ENCODE measurements around the gene TM7SF2.

TM7SF2 gene

DNA sequence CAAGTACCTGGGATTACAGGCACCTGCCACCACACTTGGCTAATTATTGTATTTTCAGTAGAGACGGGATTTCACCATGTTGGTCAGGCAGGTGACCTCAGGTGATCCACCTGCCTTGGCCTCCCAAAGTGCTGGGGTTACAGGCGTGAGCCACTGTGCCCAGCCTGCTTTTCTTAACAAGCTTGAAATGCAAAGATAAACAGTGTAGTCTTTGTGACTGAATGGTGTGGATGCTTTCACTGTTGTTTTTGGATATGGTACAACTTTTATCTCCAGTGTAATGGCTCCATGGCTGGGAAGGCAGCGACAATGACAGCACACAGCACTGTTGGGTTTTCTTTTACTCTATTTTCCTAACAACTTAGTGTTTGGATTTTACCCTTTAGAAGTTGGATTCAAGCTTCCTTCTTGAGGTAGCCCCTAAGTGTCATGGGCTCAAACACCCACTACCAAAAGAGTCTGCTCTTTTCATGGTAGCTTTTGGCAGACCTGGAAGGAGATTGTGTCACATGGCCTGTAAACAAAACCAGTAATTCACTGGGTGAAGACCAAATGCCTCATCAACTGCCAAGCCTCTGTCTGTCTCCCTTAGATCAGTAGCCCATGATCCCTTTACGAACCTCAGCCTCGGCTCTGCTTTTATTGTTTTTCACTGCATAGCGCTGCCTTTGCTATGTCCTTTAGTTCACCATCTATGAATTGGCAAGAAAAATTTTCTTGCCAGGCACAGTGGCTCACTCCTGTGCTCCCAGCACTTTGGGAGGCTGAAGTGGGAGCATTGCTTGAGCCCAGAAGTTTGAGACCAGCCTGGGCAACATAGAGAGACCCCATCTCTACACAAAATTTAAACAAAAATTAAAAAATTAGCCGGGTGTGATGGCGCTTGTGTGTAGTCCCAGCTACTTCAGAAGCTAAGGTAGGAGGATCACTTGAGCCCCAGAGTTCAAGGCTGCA, 9.3 kb upstream of the TM7SF2 start:
- DNase-seq (ENCODE audit: low spot score) = no peak
- Mint-ChIP-seq H3K4me3 (no peak overlapping the region), H3K9me3 (no peaks in the 10 kb centered on the region), H3K36me3 (ENCODE audit: low read depth) (peaks cover 16% of the 10 kb centered on the region), H3K27me3 (ENCODE audit: low read depth) (no peaks in the 10 kb centered on the region), H3K4me1 (ENCODE audit: low read depth) (peaks cover 11% of the 10 kb centered on the region), H3K27ac (no peak overlapping the region)

DNA sequence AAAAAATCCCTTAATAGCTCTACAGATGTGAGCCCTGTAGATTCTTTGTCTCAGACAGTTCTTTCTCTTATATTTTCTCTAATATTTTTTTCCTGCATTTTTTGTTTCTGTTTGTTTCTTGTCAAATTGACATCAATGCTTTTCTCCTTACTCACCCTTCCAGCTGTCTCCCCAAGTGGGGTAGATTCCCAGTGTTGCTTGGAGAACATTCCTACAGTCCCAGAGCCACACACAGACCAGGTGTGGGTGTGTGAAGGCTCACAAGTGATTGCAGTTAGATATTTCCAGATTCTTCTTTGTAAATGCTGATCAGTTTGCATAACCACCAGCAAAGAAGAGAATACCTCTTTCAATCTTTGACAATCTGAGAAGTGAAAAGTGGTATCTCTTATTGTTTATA, 8.2 kb upstream of the TM7SF2 start:
- no peaks in the 10 kb centered on the region for H3K9me3 Mint-ChIP-seq
- H3K4me1 Mint-ChIP-seq (ENCODE audit: low read depth) = peaks cover 7% of the 10 kb centered on the region
- no peak for DNase-seq (ENCODE audit: low spot score)
- peaks cover 14% of the 10 kb centered on the region for H3K36me3 Mint-ChIP-seq (ENCODE audit: low read depth)
- no peak overlapping the region for H3K27ac Mint-ChIP-seq
- no peak overlapping the region for H3K4me3 Mint-ChIP-seq
- H3K27me3 Mint-ChIP-seq (ENCODE audit: low read depth) = no peaks in the 10 kb centered on the region

- H3K27ac Mint-ChIP-seq = no peak overlapping the region
- H3K9me3 Mint-ChIP-seq = no peaks in the 10 kb centered on the region
- no peak overlapping the region for H3K4me3 Mint-ChIP-seq
- DNase-seq (ENCODE audit: low spot score) = no peak
- peaks cover 12% of the 10 kb centered on the region for H3K36me3 Mint-ChIP-seq (ENCODE audit: low read depth)
- H3K27me3 Mint-ChIP-seq (ENCODE audit: low read depth) = no peaks in the 10 kb centered on the region
- peaks cover 4% of the 10 kb centered on the region for H3K4me1 Mint-ChIP-seq (ENCODE audit: low read depth)
These were observed 7.0 kb upstream of the TM7SF2 start for GRCh38 chr11:65104628-65105027.

DNA sequence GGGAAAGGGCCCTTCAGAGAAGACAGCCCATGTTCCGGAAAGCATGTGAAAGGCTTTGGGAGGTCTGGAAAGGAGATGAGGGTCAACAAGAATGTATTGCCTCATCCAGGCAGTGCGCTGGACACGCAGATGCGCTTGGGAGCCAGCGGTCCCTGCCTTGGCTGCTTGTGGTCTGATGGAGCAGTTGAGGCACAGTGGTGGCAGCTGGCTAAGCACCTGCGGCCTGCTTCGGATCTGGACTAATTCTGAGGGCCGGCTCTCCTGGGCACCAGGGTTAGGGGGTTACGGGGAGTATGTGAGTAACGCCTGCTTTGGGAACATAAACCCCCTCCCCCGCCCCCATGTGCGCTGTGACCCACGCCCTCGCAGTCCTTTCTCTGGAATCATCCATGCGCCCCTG, 4.6 kb upstream of the TM7SF2 start:
- Mint-ChIP-seq H3K27ac (no peak overlapping the region), H3K9me3 (no peaks in the 10 kb centered on the region), H3K4me3 (no peak overlapping the region), H3K27me3 (ENCODE audit: low read depth) (no peaks in the 10 kb centered on the region), H3K4me1 (ENCODE audit: low read depth) (peaks cover 15% of the 10 kb centered on the region), H3K36me3 (ENCODE audit: low read depth) (peaks cover 14% of the 10 kb centered on the region)
- DNase-seq (ENCODE audit: low spot score) = no peak

DNA sequence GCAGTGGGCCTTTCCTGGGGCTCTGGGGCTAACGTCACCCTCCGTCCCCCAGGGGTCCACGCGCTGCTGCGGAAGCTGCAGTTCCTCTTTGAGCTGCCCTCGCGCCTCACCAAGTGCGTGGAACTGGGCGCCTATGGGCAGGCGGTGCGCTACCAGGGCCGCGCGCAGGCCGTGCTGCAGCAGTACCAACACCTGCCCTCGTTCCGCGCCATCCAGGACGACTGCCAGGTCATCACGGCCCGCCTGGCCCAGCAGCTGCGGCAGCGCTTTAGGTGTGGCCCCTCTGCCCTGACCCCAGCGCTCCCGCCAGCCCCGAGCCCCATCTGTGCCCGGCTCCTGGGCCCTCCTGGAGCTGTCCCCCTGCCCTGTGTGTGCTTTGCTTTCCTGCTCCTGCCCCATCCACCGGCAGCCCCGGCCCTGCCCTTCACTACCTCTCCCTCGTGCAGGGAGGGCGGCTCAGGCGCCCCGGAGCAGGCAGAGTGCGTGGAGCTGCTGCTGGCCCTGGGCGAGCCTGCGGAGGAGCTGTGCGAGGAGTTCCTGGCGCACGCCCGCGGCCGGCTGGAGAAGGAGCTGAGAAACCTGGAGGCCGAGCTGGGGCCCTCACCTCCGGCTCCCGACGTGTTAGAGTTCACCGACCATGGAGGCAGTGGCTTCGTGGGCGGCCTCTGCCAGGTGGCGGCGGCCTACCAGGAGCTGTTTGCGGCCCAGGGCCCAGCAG, 3.8 kb upstream of the TM7SF2 start:
- peaks cover 14% of the 10 kb centered on the region for H3K36me3 Mint-ChIP-seq (ENCODE audit: low read depth)
- peaks cover 15% of the 10 kb centered on the region for H3K4me1 Mint-ChIP-seq (ENCODE audit: low read depth)
- H3K9me3 Mint-ChIP-seq = no peaks in the 10 kb centered on the region
- no peak overlapping the region for H3K27ac Mint-ChIP-seq
- no peaks in the 10 kb centered on the region for H3K27me3 Mint-ChIP-seq (ENCODE audit: low read depth)
- no peak overlapping the region for H3K4me3 Mint-ChIP-seq
- no peak for DNase-seq (ENCODE audit: low spot score)

GRCh38 chr11:65108469-65109123, 3.1 kb upstream of the TM7SF2 start:
- Mint-ChIP-seq H3K36me3 (ENCODE audit: low read depth) (peaks cover 14% of the 10 kb centered on the region), H3K27ac (no peak overlapping the region), H3K4me1 (ENCODE audit: low read depth) (peaks cover 22% of the 10 kb centered on the region), H3K4me3 (no peak overlapping the region), H3K27me3 (ENCODE audit: low read depth) (no peaks in the 10 kb centered on the region), H3K9me3 (no peaks in the 10 kb centered on the region)
- no peak for DNase-seq (ENCODE audit: low spot score)

DNA sequence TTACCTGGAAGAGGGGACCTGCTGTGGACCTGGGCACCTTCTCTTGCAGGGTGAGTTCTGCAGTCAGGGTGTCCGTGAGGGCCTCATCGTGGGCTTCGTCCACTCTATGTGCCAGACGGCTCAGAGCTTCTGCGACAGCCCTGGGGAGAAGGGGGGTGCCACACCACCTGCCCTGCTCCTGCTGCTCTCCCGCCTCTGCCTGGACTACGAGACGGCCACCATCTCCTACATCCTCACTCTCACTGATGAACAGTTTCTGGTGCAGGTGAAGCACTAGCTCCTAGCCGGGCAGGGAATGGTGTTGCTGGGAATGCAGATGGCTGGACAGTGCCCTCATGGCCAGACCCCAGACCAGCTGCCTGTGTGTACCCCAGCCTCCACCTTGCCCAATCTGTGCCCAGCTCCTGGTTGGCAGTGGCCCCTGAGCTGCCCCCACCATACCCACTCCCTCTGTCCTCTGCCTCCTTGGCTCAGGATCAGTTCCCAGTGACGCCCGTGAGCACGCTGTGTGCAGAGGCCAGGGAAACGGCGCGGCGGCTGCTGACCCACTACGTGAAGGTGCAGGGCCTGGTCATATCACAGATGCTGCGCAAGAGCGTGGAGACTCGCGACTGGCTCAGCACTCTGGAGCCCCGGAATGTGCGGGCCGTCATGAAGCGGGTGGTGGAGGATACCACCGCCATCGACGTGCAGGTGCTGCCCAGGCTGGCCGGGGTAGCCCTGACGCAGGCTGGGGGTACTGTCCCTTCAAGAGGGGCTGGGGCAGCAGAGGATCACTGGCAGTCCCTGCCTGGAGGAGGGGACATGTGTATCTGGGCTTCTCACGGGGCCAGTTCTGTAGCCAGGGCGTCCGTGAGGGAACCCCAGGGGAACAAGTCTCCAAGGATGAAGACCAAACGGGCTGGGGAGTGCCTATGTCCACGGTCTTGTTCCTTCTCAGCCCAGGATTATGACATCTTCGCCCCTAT, 2.2 kb upstream of the TM7SF2 start:
- Mint-ChIP-seq H3K9me3 (no peaks in the 10 kb centered on the region), H3K27ac (peak overlapping the region; percentile 16), H3K36me3 (ENCODE audit: low read depth) (peaks cover 14% of the 10 kb centered on the region), H3K27me3 (ENCODE audit: low read depth) (no peaks in the 10 kb centered on the region), H3K4me1 (ENCODE audit: low read depth) (peaks cover 26% of the 10 kb centered on the region), H3K4me3 (no peak overlapping the region)
- no peak for DNase-seq (ENCODE audit: low spot score)

DNA sequence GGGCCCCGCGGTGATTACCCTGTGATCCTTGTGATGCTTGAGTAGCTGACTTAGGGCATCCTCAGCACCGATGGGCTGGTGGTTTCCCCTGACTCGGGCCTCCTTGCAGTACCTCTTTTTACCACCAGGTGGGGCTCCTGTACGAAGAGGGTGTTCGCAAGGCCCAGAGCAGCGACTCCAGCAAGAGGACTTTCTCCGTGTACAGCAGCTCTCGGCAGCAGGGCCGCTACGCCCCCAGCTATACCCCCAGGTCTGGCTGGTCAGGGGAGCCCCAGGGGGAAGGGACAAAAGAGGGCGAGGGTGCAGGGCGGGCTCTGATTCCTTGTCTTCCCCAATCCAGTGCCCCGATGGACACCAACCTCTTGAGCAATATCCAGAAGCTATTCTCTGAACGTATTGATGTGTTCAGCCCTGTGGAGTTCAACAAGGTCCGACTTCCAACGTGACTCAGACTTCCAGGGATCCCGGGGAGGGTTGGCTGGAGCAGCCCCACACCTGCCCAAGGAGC, 1.3 kb upstream of the TM7SF2 start:
- peak overlapping the region; percentile 16 for H3K27ac Mint-ChIP-seq
- H3K4me1 Mint-ChIP-seq (ENCODE audit: low read depth) = peaks cover 23% of the 10 kb centered on the region
- peak; percentile 86 for DNase-seq (ENCODE audit: low spot score)
- H3K9me3 Mint-ChIP-seq = no peaks in the 10 kb centered on the region
- no peaks in the 10 kb centered on the region for H3K27me3 Mint-ChIP-seq (ENCODE audit: low read depth)
- peaks cover 9% of the 10 kb centered on the region for H3K36me3 Mint-ChIP-seq (ENCODE audit: low read depth)
- no peak overlapping the region for H3K4me3 Mint-ChIP-seq

- Mint-ChIP-seq H3K9me3 (no peaks in the 10 kb centered on the region), H3K4me1 (ENCODE audit: low read depth) (peaks cover 26% of the 10 kb centered on the region), H3K36me3 (ENCODE audit: low read depth) (peaks cover 6% of the 10 kb centered on the region), H3K4me3 (peak overlapping the region; percentile 85), H3K27ac (peak overlapping the region; percentile 77), H3K27me3 (ENCODE audit: low read depth) (no peaks in the 10 kb centered on the region)
- no peak for DNase-seq (ENCODE audit: low spot score)
These were observed 421 bp upstream of the TM7SF2 start for GRCh38 chr11:65111159-65111743.

DNA sequence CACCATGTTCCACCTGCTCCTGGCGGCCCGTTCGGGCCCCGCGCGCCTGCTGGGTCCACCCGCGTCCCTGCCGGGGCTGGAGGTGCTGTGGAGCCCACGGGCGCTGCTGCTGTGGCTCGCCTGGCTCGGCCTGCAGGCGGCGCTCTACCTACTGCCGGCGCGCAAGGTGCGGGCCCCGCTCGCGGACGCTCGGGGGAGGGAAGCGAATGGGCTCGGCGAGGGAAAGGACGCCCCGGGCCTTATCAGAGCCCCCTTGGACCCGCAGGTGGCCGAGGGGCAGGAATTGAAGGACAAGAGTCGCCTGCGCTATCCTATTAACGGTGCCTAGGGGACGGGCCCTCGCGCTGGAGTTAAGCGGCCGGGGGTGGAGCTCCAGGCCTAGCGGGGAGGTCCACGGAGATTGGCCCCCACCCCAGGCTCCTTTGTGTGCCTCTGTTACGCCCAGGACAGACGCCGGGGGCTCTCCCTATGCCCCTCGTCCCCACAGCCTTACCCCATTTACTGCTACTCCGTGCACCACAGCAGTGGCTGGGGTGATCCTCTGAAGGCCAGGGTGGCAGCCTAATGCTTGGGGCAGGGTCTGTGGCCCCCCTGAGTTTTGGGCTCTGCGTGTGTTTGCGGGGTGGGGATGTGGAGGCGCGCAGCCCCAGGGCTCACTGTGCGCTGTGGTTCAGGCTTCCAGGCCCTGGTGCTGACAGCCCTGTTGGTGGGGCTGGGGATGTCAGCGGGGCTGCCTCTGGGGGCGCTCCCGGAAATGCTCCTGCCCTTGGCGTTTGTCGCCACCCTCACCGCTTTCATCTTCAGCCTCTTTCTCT, 1.1 kb downstream of the TM7SF2 start:
- Mint-ChIP-seq H3K4me3 (peak overlapping the region; percentile 85), H3K9me3 (no peaks in the 10 kb centered on the region), H3K4me1 (ENCODE audit: low read depth) (peaks cover 28% of the 10 kb centered on the region), H3K36me3 (ENCODE audit: low read depth) (peaks cover 5% of the 10 kb centered on the region), H3K27me3 (ENCODE audit: low read depth) (no peaks in the 10 kb centered on the region), H3K27ac (peak overlapping the region; percentile 82)
- peak; percentile 71 for DNase-seq (ENCODE audit: low spot score)

GRCh38 chr11:65113361-65113756, 1.7 kb downstream of the TM7SF2 start:
- H3K4me3 Mint-ChIP-seq = peak overlapping the region; percentile 85
- peak overlapping the region; percentile 82 for H3K27ac Mint-ChIP-seq
- H3K36me3 Mint-ChIP-seq (ENCODE audit: low read depth) = peaks cover 9% of the 10 kb centered on the region
- H3K4me1 Mint-ChIP-seq (ENCODE audit: low read depth) = peaks cover 31% of the 10 kb centered on the region
- H3K9me3 Mint-ChIP-seq = no peaks in the 10 kb centered on the region
- H3K27me3 Mint-ChIP-seq (ENCODE audit: low read depth) = no peaks in the 10 kb centered on the region
- no peak for DNase-seq (ENCODE audit: low spot score)

DNA sequence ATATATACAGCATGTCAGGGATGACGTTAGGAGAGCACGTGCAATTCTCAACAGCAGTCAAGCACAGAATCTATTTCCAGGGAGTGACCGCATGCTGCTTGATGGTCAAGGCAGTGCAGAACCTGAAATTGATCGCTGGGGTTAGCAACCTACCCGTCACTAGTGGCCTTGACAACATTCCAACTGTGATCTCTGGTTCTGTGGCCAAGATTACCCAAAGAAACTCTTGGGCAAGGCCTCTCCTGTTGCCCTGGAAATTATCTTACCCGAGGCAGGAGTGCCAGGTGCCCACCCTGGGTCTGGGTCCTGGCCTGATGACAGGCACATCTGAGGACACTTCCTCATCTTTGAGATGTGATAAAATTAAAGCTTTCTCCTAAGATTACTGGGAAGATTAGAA, 2.2 kb downstream of the TM7SF2 start:
- no peaks in the 10 kb centered on the region for H3K27me3 Mint-ChIP-seq (ENCODE audit: low read depth)
- DNase-seq (ENCODE audit: low spot score) = no peak
- peaks cover 14% of the 10 kb centered on the region for H3K36me3 Mint-ChIP-seq (ENCODE audit: low read depth)
- H3K27ac Mint-ChIP-seq = peak overlapping the region; percentile 82
- H3K4me1 Mint-ChIP-seq (ENCODE audit: low read depth) = peaks cover 36% of the 10 kb centered on the region
- no peaks in the 10 kb centered on the region for H3K9me3 Mint-ChIP-seq
- H3K4me3 Mint-ChIP-seq = peak overlapping the region; percentile 85
